ENCODE data around the gene TIMP2. TPM values are rescaled to one million over a fixed set of nuclear protein-coding genes. Genes with fewer than 3 reads are reported as not detected.

TIMP2 gene
- total RNA-seq, 3 donors from 2014 or later, result 72.0 to 344 (median 112) TPM

DNA sequence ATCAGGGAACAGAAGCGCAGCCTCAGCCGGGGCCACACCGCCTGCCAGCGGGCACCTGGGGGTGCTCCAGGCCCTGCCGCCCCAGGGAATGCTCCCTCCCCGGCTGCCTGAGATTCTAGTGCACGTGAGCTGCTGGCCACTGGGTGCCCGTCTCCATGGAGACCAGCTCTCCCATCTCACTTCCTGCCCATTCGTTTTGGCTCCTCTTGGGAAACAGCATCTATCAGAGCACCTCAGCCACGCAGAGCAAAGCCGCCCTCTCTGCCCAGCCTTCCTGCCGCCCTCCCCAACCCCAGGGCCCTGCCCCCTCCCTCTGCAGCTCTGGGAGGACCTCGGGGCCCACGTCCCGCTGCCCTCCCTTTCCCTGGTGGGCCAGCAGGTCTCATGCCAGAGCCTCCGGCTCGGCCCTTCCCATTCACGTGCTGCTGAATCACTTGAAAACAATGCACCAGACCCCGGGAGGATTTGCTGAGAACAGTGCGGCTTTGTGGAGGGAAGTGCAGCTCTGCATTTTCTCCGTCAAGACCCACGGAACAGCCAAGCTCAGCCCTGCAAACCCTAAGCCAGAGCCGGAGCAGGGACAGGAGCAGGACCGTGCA, 41.6 kb downstream of the TIMP2 start:
- Histone ChIP-seq H3K9me3 (no peaks in the 10 kb centered on the region), H3K4me3 (peak overlapping the region; percentile 28 to 59 (median 33))

DNA sequence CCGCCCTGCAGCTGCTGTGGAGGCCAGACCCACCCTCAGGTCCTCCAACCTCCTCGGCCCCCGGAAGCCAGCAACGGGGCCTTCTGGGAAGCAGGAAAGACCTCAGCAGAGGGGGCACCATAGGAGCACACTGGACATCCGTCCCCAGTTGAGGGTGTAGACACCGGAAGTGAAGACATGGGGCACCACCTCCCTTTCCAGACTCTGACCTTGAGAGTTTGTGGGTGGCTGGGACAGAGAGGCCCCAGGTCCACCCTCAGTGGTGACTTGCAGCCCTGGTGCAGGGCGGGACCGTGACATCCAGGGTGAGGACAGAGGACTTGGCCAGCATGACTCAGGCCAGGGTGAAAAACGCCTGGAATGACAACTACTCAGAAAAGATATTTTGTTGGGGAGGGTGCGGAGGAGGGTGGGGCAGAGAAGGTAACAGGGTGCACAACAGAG, 42.1 kb downstream of the TIMP2 start:
- Histone ChIP-seq H3K27me3 (no peaks in the 10 kb centered on the region), H3K4me3 (peak overlapping the region; percentile 28 to 59 (median 33)), H3K4me1 (peaks cover 19 to 20% of the 10 kb centered on the region in 2 donors), H3K9me3 (no peaks in the 10 kb centered on the region), H3K27ac (peak overlapping the region; percentile 85 to 98), H3K36me3 (no peaks in the 10 kb centered on the region)
- intact Hi-C loops (cut with DNase I; ENCODE audit: low total_unique reads), result no loop called here
- peak; percentile 51 to 55 for DNase-seq (ENCODE audit: low spot score in 2 of 2)
- TF ChIP-seq POLR2A (IDR thresholded peaks at IDR 0.05), result no peak
- TF ChIP-seq, protein P1, sequence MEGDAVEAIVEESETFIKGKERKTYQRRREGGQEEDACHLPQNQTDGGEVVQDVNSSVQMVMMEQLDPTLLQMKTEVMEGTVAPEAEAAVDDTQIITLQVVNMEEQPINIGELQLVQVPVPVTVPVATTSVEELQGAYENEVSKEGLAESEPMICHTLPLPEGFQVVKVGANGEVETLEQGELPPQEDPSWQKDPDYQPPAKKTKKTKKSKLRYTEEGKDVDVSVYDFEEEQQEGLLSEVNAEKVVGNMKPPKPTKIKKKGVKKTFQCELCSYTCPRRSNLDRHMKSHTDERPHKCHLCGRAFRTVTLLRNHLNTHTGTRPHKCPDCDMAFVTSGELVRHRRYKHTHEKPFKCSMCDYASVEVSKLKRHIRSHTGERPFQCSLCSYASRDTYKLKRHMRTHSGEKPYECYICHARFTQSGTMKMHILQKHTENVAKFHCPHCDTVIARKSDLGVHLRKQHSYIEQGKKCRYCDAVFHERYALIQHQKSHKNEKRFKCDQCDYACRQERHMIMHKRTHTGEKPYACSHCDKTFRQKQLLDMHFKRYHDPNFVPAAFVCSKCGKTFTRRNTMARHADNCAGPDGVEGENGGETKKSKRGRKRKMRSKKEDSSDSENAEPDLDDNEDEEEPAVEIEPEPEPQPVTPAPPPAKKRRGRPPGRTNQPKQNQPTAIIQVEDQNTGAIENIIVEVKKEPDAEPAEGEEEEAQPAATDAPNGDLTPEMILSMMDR (IDR thresholded peaks at IDR 0.05), result no peak
- peak in 2 of 3 donors; percentile 50 to 55 for TF ChIP-seq POLR2AphosphoS5 (IDR thresholded peaks at IDR 0.05)

More for the DNA sequence above, 41.6 kb downstream of the TIMP2 start:
- TF ChIP-seq POLR2AphosphoS5 (IDR thresholded peaks at IDR 0.05), result peak; percentile 77 to 95 (median 86)
- TF ChIP-seq, protein P1 (IDR thresholded peaks at IDR 0.05), result no peak
- peak; percentile 20 for TF ChIP-seq POLR2A (IDR thresholded peaks at IDR 0.05)
- no peaks in the 10 kb centered on the region for H3K27me3 ChIP-seq
- peak overlapping the region; percentile 85 to 98 for H3K27ac ChIP-seq
- no peaks in the 10 kb centered on the region for H3K36me3 ChIP-seq
- H3K4me1 ChIP-seq, result peaks cover 19 to 20% of the 10 kb centered on the region in 2 donors
- DNase-seq (ENCODE audit: low spot score in 2 of 2), result peak; percentile 60 to 82
- intact Hi-C loops (cut with DNase I; ENCODE audit: low total_unique reads), result no loop called here

GRCh38 chr17:78882540-78883088, 42.6 kb downstream of the TIMP2 start:
- Histone ChIP-seq H3K4me1 (peaks cover 19 to 20% of the 10 kb centered on the region in 2 donors), H3K36me3 (no peaks in the 10 kb centered on the region), H3K27ac (peak overlapping the region; percentile 85 to 98), H3K27me3 (no peaks in the 10 kb centered on the region), H3K4me3 (peak overlapping the region in 2 of 3 donors; percentile 5 to 59), H3K9me3 (no peaks in the 10 kb centered on the region)
- TF ChIP-seq POLR2AphosphoS5 (IDR thresholded peaks at IDR 0.05), result no peak
- TF ChIP-seq, protein P1 (IDR thresholded peaks at IDR 0.05), result no peak
- TF ChIP-seq POLR2A (IDR thresholded peaks at IDR 0.05), result no peak
- DNase-seq (ENCODE audit: low spot score in 2 of 2), result no peak
- intact Hi-C loops (cut with DNase I; ENCODE audit: low total_unique reads), result no loop called here

- peak; percentile 57 to 58 for DNase-seq (ENCODE audit: low spot score in 2 of 2)
- Histone ChIP-seq H3K36me3 (no peaks in the 10 kb centered on the region), H3K9me3 (no peaks in the 10 kb centered on the region), H3K27me3 (no peaks in the 10 kb centered on the region), H3K4me3 (peak overlapping the region; percentile 7 to 52 (median 15)), H3K27ac (peak overlapping the region; percentile 85 to 98), H3K4me1 (peaks cover 9 to 13% of the 10 kb centered on the region in 2 donors)
- intact Hi-C loops (cut with DNase I; ENCODE audit: low total_unique reads), result no loop called here
- TF ChIP-seq, protein P1 (IDR thresholded peaks at IDR 0.05), result no peak
- TF ChIP-seq POLR2AphosphoS5 (IDR thresholded peaks at IDR 0.05) (peak; percentile 31 to 70 (median 31)), POLR2A (IDR thresholded peaks at IDR 0.05) (no peak)
These were observed 45.5 kb downstream of the TIMP2 start for GRCh38 chr17:78879635-78880186.

All from breast epithelium (tissue), 4 donors.